ENCODE measurements around the gene TOR1AIP2.

Gene TOR1AIP2

GRCh38 chr1:179825798-179826460 lies 51.7 kb downstream of the TOR1AIP2 start:
- DNase-seq (ENCODE audit: low read depth, low spot score): no peak

GRCh38 chr1:179825206-179825605 lies 52.4 kb downstream of the TOR1AIP2 start:
- no peak for DNase-seq (ENCODE audit: low read depth, low spot score)

- DNase-seq (ENCODE audit: low read depth, low spot score): no peak
Measured at GRCh38 chr1:179824265-179824664, 53.3 kb downstream of the TOR1AIP2 start.

- DNase-seq (ENCODE audit: low read depth, low spot score): no peak
Measured at GRCh38 chr1:179823693-179824092, 53.9 kb downstream of the TOR1AIP2 start.

- DNase-seq (ENCODE audit: low read depth, low spot score): no peak
Measured at GRCh38 chr1:179822065-179822464, 55.5 kb downstream of the TOR1AIP2 start.

- no peak for DNase-seq (ENCODE audit: low read depth, low spot score)
Measured at GRCh38 chr1:179821524-179821923, 56.1 kb downstream of the TOR1AIP2 start.

- DNase-seq (ENCODE audit: low read depth, low spot score): no peak
Measured at GRCh38 chr1:179820226-179820970, 57.2 kb downstream of the TOR1AIP2 start.

GRCh38 chr1:179818743-179819173 lies 58.8 kb downstream of the TOR1AIP2 start:
- DNase-seq (ENCODE audit: low read depth, low spot score): no peak

GRCh38 chr1:179818260-179818659 lies 59.3 kb downstream of the TOR1AIP2 start:
- no peak for DNase-seq (ENCODE audit: low read depth, low spot score)

- no peak for DNase-seq (ENCODE audit: low read depth, low spot score)
Measured at GRCh38 chr1:179817789-179818188, 59.8 kb downstream of the TOR1AIP2 start.

- no peak for DNase-seq (ENCODE audit: low read depth, low spot score)
Measured at GRCh38 chr1:179817056-179817455, 60.5 kb downstream of the TOR1AIP2 start.

- DNase-seq (ENCODE audit: low read depth, low spot score): no peak
Measured at GRCh38 chr1:179816196-179816960, 61.2 kb downstream of the TOR1AIP2 start.

- no peak for DNase-seq (ENCODE audit: low read depth, low spot score)
Measured at GRCh38 chr1:179815641-179816040, 62.0 kb downstream of the TOR1AIP2 start.

GRCh38 chr1:179814546-179814838 lies 63.1 kb downstream of the TOR1AIP2 start:
- DNase-seq (ENCODE audit: low read depth, low spot score): no peak

- DNase-seq (ENCODE audit: low read depth, low spot score): no peak
Measured at GRCh38 chr1:179813626-179814545, 63.7 kb downstream of the TOR1AIP2 start.

- DNase-seq (ENCODE audit: low read depth, low spot score): no peak
Measured at GRCh38 chr1:179812501-179813292, 64.9 kb downstream of the TOR1AIP2 start.

GRCh38 chr1:179810367-179810715 lies 67.3 kb downstream of the TOR1AIP2 start:
- DNase-seq (ENCODE audit: low read depth, low spot score): no peak

- peak; percentile 35 for DNase-seq (ENCODE audit: low read depth, low spot score)
Measured at GRCh38 chr1:179809506-179810366, 67.9 kb downstream of the TOR1AIP2 start.

GRCh38 chr1:179808503-179808902 lies 69.1 kb downstream of the TOR1AIP2 start:
- DNase-seq (ENCODE audit: low read depth, low spot score): no peak

Data from activated naive CD8-positive, alpha-beta T cell treated with anti-CD3 and anti-CD28 coated beads, Interleukin-2, amount 50 U/mL, for 16 hours (primary cell).